Subcutaneous abdominal adipose tissue (tissue), 5 donors: ENCODE results near the gene RHEB.

Experiments used
- H3K27ac ChIP-seq: one replicate; pipeline ENCODE4 v1.7.0; 2013; ENCODE audit warnings: low read depth, mild to moderate bottlenecking, inconsistent platforms, low read length, moderate library complexity
- H3K27me3 ChIP-seq, 5 donors: one replicate each; pipeline ENCODE4 v1.7.0; 2013; ENCODE audit warnings: low read length in 5 of 5, inconsistent platforms in 1 of 5; ENCODE audit not compliant: control insufficient read depth in 5 of 5, insufficient read depth in 4 of 5
- H3K36me3 ChIP-seq, 5 donors: one replicate each; pipeline ENCODE4 v1.7.0; 2013; ENCODE audit warnings: low read length in 5 of 5; ENCODE audit not compliant: control insufficient read depth in 5 of 5, insufficient read depth in 5 of 5
- H3K4me1 ChIP-seq, 5 donors: one replicate each; pipeline ENCODE4 v1.7.0; 2013; ENCODE audit warnings: low read length in 5 of 5, mild to moderate bottlenecking in 3 of 5, moderate library complexity in 1 of 5; ENCODE audit not compliant: control insufficient read depth in 5 of 5, insufficient read depth in 5 of 5
- H3K4me3 ChIP-seq, 5 donors: one replicate each; pipeline ENCODE4 v1.7.0; 2013; ENCODE audit warnings: low read length in 5 of 5, low read depth in 1 of 5
- H3K9ac ChIP-seq, 5 donors: one replicate each; pipeline ENCODE4 v1.7.0; 2013; ENCODE audit warnings: low read length in 5 of 5, mild to moderate bottlenecking in 4 of 5, moderate library complexity in 3 of 5
- H3K9me3 ChIP-seq, 5 donors: one replicate each; pipeline ENCODE4 v1.7.0; 2013; ENCODE audit warnings: low read length in 5 of 5; ENCODE audit not compliant: control insufficient read depth in 5 of 5
- donor health status: healthy.
- donor health status: healthy.
- donor health status: healthy.
- donor health status: healthy.
- donor health status: healthy.

The RHEB gene

DNA sequence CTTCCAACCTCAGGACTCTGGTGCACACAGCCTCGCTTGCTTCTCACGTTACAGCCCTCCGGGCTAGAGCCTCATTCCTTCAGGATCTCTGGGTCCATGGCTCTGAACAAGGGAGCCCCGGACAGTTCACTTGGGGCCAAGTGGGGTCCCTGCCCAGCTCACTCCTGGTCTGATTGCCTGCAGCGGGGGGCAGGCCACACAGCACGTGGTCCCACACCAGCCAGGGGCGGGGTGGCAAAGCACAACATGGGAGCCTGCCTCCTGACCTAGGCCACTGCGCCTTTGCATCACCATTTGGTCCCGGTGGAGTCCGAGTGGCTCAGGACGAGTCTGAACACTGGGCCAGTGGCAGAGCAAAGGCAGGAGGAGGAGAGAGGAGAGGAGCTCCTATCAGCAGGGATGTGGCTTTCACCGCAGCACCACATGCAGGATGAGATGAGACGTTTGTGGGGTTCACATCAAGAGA lies 66.3 kb downstream of the RHEB start:
- Histone ChIP-seq H3K36me3 (no peaks in the 10 kb centered on the region), H3K9me3 (no peaks in the 10 kb centered on the region), H3K27me3 (no peaks in the 10 kb centered on the region), H3K27ac (no peak overlapping the region), H3K4me1 (peaks cover 0 to 12% (median 1%) of the 10 kb centered on the region in 5 donors), H3K9ac (no peak overlapping the region), H3K4me3 (no peak overlapping the region)

DNA sequence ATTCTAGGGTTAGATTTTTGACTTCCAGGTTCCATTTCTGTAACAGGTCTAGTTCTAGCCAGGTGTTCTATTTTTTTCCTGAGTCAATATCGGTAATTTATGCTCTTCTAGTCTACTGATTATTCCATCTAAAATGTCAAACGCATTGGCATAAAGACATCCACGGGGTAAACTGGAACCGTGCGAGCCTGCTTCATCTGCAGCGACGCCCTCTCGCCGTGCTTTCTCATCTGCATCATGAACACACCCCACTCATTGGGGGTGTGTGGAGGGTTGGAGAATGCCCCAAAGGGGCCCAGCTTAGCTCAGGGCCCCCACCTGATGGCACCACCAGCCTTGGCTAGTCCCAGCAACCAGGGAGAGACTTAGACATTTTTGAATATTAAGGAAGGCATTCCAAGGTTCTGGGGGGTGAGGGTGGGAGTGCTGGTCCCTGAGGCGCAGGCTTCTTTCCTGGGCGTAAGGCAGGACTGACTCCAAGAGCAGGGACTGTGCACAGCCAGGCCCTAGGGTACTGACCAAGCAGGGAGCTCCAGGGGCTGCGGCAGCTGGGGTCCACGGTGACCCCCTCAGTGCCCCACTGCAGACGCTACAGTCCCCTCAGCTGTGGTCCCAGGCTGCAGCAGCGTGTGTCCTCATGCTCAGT lies 66.9 kb downstream of the RHEB start:
- Histone ChIP-seq H3K4me3 (no peak overlapping the region), H3K27me3 (no peaks in the 10 kb centered on the region), H3K27ac (no peak overlapping the region), H3K36me3 (no peaks in the 10 kb centered on the region), H3K9ac (no peak overlapping the region), H3K4me1 (peaks cover 0 to 17% (median 6%) of the 10 kb centered on the region in 5 donors), H3K9me3 (no peaks in the 10 kb centered on the region)

- Histone ChIP-seq H3K4me1 (peaks cover 0 to 14% (median 7%) of the 10 kb centered on the region in 5 donors), H3K27me3 (no peaks in the 10 kb centered on the region), H3K36me3 (no peaks in the 10 kb centered on the region)
Measured at GRCh38 chr7:151451626-151452571, 67.8 kb downstream of the RHEB start.

DNA sequence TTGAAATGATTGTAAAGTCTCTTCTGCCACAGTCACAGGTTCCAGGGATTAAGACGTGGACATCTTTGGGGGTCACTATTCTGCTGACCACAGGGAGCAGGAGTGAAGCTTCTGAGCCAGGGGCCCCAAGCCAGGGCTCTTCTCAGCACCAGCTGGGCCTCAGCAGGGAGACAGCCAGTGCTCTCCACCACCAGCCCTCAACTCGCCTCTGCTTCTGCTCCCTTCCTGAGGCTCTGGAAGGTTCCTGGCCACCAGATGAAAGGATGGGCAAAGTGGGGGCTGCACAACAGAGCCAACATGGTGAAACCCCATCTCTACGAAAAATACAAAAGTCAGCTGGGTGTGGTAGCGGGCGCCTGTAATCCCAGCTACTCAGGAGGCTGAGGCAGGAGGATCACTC lies 68.5 kb downstream of the RHEB start:
- Histone ChIP-seq H3K4me3 (no peak overlapping the region), H3K36me3 (no peaks in the 10 kb centered on the region), H3K4me1 (peaks cover 0 to 8% (median 6%) of the 10 kb centered on the region in 5 donors), H3K9ac (no peak overlapping the region), H3K27me3 (no peaks in the 10 kb centered on the region), H3K27ac (no peak overlapping the region), H3K9me3 (no peaks in the 10 kb centered on the region)

More at GRCh38 chr7:151451626-151452571, 67.8 kb downstream of the RHEB start:
- H3K9me3 ChIP-seq: no peaks in the 10 kb centered on the region
- no peak overlapping the region for H3K9ac ChIP-seq
- H3K27ac ChIP-seq: no peak overlapping the region
- H3K4me3 ChIP-seq: no peak overlapping the region

GRCh38 chr7:151449990-151450389 lies 69.7 kb downstream of the RHEB start:
- Histone ChIP-seq H3K27me3 (no peaks in the 10 kb centered on the region), H3K4me1 (peaks cover 0 to 8% (median 6%) of the 10 kb centered on the region in 5 donors), H3K9ac (no peak overlapping the region), H3K4me3 (no peak overlapping the region), H3K36me3 (no peaks in the 10 kb centered on the region), H3K9me3 (no peaks in the 10 kb centered on the region), H3K27ac (no peak overlapping the region)

GRCh38 chr7:151448261-151449252 lies 71.1 kb downstream of the RHEB start:
- Histone ChIP-seq H3K36me3 (no peaks in the 10 kb centered on the region), H3K4me1 (peaks cover 0 to 8% (median 6%) of the 10 kb centered on the region in 5 donors), H3K4me3 (peak overlapping the region in 4 of 5 donors; percentile 65 to 69 (median 66)), H3K9ac (peak overlapping the region in 4 of 5 donors; percentile 48 to 75 (median 64)), H3K9me3 (no peaks in the 10 kb centered on the region), H3K27ac (peak overlapping the region; percentile 60), H3K27me3 (no peaks in the 10 kb centered on the region)

DNA sequence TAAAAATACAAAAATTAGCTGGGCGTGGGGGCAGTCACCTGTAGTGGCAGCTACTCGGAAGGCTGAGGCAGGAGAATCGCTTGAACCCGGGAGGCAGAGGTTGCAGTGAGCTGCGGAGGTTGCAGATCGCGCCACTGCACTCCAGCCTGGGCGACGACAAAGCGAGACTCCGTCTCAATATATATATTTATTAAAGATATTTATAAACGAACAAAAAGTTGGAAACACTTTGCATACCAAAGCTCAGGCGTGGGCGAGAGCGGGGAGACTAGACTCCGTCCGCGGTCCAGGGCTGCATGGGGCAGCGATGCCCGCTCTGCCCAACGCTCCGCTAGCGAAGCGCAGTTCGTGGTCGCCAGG lies 71.8 kb downstream of the RHEB start:
- H3K27me3 ChIP-seq: no peaks in the 10 kb centered on the region
- H3K36me3 ChIP-seq: no peaks in the 10 kb centered on the region
- no peak overlapping the region for H3K27ac ChIP-seq
- peak overlapping the region in 4 of 5 donors; percentile 65 to 69 (median 66) for H3K4me3 ChIP-seq
- H3K4me1 ChIP-seq: peaks cover 0 to 8% (median 6%) of the 10 kb centered on the region in 5 donors
- H3K9me3 ChIP-seq: peaks cover 0 to 2% (median 0%) of the 10 kb centered on the region in 5 donors
- peak overlapping the region in 4 of 5 donors; percentile 48 to 75 (median 64) for H3K9ac ChIP-seq

DNA sequence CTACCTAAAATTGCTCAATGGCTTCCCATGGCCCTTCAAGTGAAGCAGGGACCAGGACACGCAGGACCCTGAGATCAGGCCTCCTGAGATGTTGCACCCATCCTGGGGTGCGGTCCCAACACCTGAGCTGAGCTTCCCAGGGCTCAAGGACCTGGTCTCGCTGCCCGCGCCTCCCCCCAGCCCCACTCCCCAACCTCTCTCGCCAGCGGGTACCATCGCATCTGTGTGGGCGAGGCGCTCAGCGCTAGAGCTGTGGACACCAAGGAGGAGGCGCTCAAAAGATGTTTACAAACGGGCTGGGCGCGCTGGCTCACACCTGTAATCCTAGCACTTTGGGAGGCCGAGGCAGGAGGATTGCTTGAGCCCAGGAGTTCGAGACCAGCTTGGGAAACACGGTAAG lies 72.4 kb downstream of the RHEB start:
- peaks cover 0 to 8% (median 6%) of the 10 kb centered on the region in 5 donors for H3K4me1 ChIP-seq
- H3K4me3 ChIP-seq: no peak overlapping the region
- H3K9ac ChIP-seq: no peak overlapping the region
- no peaks in the 10 kb centered on the region for H3K27me3 ChIP-seq
- H3K27ac ChIP-seq: no peak overlapping the region
- H3K9me3 ChIP-seq: peaks cover 0 to 5% (median 0%) of the 10 kb centered on the region in 5 donors
- H3K36me3 ChIP-seq: no peaks in the 10 kb centered on the region

- H3K27ac ChIP-seq: no peak overlapping the region
- H3K9me3 ChIP-seq: peaks cover 0 to 5% (median 0%) of the 10 kb centered on the region in 5 donors
- H3K4me1 ChIP-seq: peaks cover 0 to 14% (median 14%) of the 10 kb centered on the region in 5 donors
- H3K4me3 ChIP-seq: no peak overlapping the region
- no peaks in the 10 kb centered on the region for H3K27me3 ChIP-seq
- no peaks in the 10 kb centered on the region for H3K36me3 ChIP-seq
- H3K9ac ChIP-seq: no peak overlapping the region
Measured at GRCh38 chr7:151446412-151446811, 73.3 kb downstream of the RHEB start.
